DMS 273 (cell line): ENCODE measurements around the gene UBTD1.

ENCODE experiments used
- DNase-seq: peaks from one replicate; lab custom pipeline; 2025; ENCODE audit not compliant: unreplicated experiment; lab: John Stamatoyannopoulos, UW

UBTD1 gene

GRCh38 chr10:97607095-97607636, 108.4 kb downstream of the UBTD1 start:
- no peak for DNase-seq

GRCh38 chr10:97608991-97609561, 110.4 kb downstream of the UBTD1 start:
- no peak for DNase-seq

GRCh38 chr10:97611473-97611872, 112.7 kb downstream of the UBTD1 start:
- DNase-seq = no peak

- DNase-seq = peak; percentile 69
These were observed 113.7 kb downstream of the UBTD1 start for GRCh38 chr10:97612386-97612785.

- DNase-seq = no peak
These were observed 119.6 kb downstream of the UBTD1 start for GRCh38 chr10:97618285-97618684.

- no peak for DNase-seq
These were observed 120.0 kb downstream of the UBTD1 start for GRCh38 chr10:97618733-97619132.
